ENCODE results near the gene CNTN5. TPM values are rescaled to one million over a fixed set of nuclear protein-coding genes. Genes with fewer than 3 reads are reported as not detected.
A peak's percentile ranks its signal among the peaks of the same experiment; 100 is the strongest.

CNTN5 gene
- total RNA-seq, 2 donors from 2014 or later: 1.4 to 3.3 TPM

DNA sequence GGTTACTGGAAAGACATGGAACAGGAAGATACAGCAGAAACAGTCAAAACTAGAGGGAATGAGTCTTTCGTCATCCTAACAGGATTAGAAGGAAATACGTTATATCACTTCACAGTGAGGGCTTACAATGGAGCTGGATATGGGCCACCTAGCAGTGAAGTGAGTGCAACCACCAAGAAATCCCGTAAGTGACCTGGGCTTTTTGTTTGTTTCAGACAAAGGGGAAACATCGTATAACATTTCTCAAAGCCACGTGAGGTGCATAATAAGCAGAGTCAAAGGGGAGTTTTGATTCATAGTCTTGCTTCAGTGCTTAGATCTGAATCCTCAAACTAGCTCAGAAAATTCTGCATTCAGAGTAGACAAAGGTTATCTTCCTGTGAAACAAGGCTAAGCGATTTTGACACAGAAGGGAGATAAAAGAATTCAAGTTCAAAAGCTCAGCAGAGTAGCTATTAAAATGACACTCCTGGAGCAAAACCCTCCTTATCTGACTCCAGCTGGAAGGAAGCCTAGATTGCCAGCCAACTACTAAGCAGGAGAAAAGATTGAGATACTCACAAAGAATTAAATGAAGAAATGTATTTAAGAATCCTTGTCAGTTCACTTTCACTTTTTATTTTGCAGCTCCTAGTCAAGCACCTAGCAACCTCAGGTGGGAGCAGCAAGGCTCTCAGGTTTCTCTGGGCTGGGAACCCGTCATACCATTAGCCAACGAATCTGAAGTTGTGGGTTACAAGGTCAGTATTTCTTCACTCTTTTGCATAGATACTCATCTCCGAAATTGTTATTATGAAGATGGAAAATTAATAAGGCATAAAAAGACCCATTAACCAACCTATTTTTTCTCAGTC is 1319.9 kb downstream of the CNTN5 start:
- peaks cover 5% of the 10 kb centered on the region for H3K9me3 Mint-ChIP-seq
- no peak overlapping the region for H3K27ac ChIP-seq (ENCODE audit: low read depth, low read length)
- no peak overlapping the region for H3K4me3 Mint-ChIP-seq
- peaks cover 17% of the 10 kb centered on the region for H3K4me1 Mint-ChIP-seq
- H3K9ac ChIP-seq (ENCODE audit: extremely low read depth, low read length, poor library complexity, severe bottlenecking): no peak overlapping the region
- peaks cover 62% of the 10 kb centered on the region for H3K27me3 Mint-ChIP-seq (ENCODE audit: insufficient read depth)
- WGBS, 2 experiments (ENCODE audit: insufficient coverage in 1 of 2, insufficient read length in 1 of 2): 60 to 71% methylated on average over 6 to 8 of the region's 9 CpGs
- no peak overlapping the region for H3K27ac Mint-ChIP-seq
- peaks cover 12% of the 10 kb centered on the region for H3K9me3 ChIP-seq (ENCODE audit: control insufficient read depth, low read length)
- H3K4me1 ChIP-seq (ENCODE audit: control insufficient read depth, insufficient read depth, low read length): no peaks in the 10 kb centered on the region
- TF ChIP-seq, protein P1, sequence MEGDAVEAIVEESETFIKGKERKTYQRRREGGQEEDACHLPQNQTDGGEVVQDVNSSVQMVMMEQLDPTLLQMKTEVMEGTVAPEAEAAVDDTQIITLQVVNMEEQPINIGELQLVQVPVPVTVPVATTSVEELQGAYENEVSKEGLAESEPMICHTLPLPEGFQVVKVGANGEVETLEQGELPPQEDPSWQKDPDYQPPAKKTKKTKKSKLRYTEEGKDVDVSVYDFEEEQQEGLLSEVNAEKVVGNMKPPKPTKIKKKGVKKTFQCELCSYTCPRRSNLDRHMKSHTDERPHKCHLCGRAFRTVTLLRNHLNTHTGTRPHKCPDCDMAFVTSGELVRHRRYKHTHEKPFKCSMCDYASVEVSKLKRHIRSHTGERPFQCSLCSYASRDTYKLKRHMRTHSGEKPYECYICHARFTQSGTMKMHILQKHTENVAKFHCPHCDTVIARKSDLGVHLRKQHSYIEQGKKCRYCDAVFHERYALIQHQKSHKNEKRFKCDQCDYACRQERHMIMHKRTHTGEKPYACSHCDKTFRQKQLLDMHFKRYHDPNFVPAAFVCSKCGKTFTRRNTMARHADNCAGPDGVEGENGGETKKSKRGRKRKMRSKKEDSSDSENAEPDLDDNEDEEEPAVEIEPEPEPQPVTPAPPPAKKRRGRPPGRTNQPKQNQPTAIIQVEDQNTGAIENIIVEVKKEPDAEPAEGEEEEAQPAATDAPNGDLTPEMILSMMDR (conservative IDR thresholded peaks at IDR 0.05): no peak
- H3K27me3 ChIP-seq (ENCODE audit: control insufficient read depth, insufficient read depth, low read length, poor library complexity, severe bottlenecking): peaks cover 66% of the 10 kb centered on the region
- peak; percentile 60 for DNase-seq
- H3K36me3 Mint-ChIP-seq (ENCODE audit: low read depth): no peaks in the 10 kb centered on the region
- H3K36me3 ChIP-seq (ENCODE audit: control insufficient read depth, insufficient read depth, low read length): no peaks in the 10 kb centered on the region
- no peak overlapping the region for H3K4me3 ChIP-seq (ENCODE audit: low read length)

DNA sequence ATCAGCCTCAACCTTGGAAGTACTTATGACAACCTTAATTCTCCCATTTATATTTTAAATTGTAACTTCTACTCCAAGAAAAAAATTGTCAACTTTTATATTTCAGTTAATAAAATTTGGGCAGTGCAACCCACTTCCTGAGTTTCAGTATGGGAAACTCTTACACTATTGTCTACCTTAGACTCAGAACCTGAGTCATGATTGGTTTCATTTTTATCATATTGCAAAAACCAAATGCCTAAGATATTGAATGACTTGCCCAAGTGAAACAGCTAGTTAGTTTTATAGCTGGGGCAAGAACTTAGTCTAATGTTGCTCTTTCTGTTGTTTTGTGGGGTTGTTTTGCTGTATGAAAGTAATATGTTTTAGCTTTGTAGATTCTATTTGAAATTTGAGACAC is 1332.3 kb downstream of the CNTN5 start:
- Mint-ChIP-seq H3K4me3 (no peak overlapping the region), H3K9me3 (no peaks in the 10 kb centered on the region), H3K4me1 (peaks cover 8% of the 10 kb centered on the region), H3K27me3 (ENCODE audit: insufficient read depth) (peaks cover 6% of the 10 kb centered on the region), H3K27ac (no peak overlapping the region), H3K36me3 (ENCODE audit: low read depth) (no peaks in the 10 kb centered on the region)
- TF ChIP-seq, protein P1 (conservative IDR thresholded peaks at IDR 0.05): no peak
- H3K36me3 ChIP-seq (ENCODE audit: control insufficient read depth, insufficient read depth, low read length): no peaks in the 10 kb centered on the region
- DNase-seq: no peak
- H3K27ac ChIP-seq (ENCODE audit: low read depth, low read length): no peak overlapping the region
- no peaks in the 10 kb centered on the region for H3K4me1 ChIP-seq (ENCODE audit: control insufficient read depth, insufficient read depth, low read length)
- H3K9ac ChIP-seq (ENCODE audit: extremely low read depth, low read length, poor library complexity, severe bottlenecking): no peak overlapping the region
- no peaks in the 10 kb centered on the region for H3K9me3 ChIP-seq (ENCODE audit: control insufficient read depth, low read length)
- peaks cover 95% of the 10 kb centered on the region for H3K27me3 ChIP-seq (ENCODE audit: control insufficient read depth, insufficient read depth, low read length, poor library complexity, severe bottlenecking)
- H3K4me3 ChIP-seq (ENCODE audit: low read length): no peak overlapping the region

DNA sequence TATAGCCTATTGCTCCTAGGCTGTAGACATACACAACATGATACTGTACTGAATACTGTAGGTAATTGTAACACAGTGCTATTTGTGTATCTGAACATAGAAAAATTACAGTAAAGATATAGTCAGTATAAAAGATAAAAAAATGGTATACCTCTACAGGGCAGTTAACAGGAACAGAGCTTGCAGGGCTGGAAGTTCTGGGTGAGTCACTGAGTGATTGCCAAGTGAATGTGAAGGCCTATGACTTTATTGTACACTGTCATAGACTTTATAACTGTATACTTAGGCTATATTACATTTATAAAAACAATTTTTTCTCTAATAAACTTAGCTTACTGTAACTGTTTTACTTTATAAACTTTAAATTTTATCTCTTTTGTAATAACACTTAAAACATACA is 1334.0 kb downstream of the CNTN5 start:
- TF ChIP-seq, protein P1 (conservative IDR thresholded peaks at IDR 0.05): no peak
- Mint-ChIP-seq H3K27ac (no peak overlapping the region), H3K9me3 (no peaks in the 10 kb centered on the region), H3K4me1 (peaks cover 8% of the 10 kb centered on the region), H3K36me3 (ENCODE audit: low read depth) (no peaks in the 10 kb centered on the region), H3K4me3 (no peak overlapping the region), H3K27me3 (ENCODE audit: insufficient read depth) (peaks cover 6% of the 10 kb centered on the region)
- Histone ChIP-seq H3K9ac (ENCODE audit: extremely low read depth, low read length, poor library complexity, severe bottlenecking) (no peak overlapping the region), H3K27me3 (ENCODE audit: control insufficient read depth, insufficient read depth, low read length, poor library complexity, severe bottlenecking) (peaks cover 95% of the 10 kb centered on the region), H3K9me3 (ENCODE audit: control insufficient read depth, low read length) (no peaks in the 10 kb centered on the region), H3K4me1 (ENCODE audit: control insufficient read depth, insufficient read depth, low read length) (no peaks in the 10 kb centered on the region), H3K27ac (ENCODE audit: low read depth, low read length) (no peak overlapping the region), H3K36me3 (ENCODE audit: control insufficient read depth, insufficient read depth, low read length) (no peaks in the 10 kb centered on the region), H3K4me3 (ENCODE audit: low read length) (no peak overlapping the region)
- no peak for DNase-seq
